ENCODE results near the gene MAGEL2.
A peak's percentile ranks its signal among the peaks of the same experiment; 100 is the strongest.

Gene MAGEL2

DNA sequence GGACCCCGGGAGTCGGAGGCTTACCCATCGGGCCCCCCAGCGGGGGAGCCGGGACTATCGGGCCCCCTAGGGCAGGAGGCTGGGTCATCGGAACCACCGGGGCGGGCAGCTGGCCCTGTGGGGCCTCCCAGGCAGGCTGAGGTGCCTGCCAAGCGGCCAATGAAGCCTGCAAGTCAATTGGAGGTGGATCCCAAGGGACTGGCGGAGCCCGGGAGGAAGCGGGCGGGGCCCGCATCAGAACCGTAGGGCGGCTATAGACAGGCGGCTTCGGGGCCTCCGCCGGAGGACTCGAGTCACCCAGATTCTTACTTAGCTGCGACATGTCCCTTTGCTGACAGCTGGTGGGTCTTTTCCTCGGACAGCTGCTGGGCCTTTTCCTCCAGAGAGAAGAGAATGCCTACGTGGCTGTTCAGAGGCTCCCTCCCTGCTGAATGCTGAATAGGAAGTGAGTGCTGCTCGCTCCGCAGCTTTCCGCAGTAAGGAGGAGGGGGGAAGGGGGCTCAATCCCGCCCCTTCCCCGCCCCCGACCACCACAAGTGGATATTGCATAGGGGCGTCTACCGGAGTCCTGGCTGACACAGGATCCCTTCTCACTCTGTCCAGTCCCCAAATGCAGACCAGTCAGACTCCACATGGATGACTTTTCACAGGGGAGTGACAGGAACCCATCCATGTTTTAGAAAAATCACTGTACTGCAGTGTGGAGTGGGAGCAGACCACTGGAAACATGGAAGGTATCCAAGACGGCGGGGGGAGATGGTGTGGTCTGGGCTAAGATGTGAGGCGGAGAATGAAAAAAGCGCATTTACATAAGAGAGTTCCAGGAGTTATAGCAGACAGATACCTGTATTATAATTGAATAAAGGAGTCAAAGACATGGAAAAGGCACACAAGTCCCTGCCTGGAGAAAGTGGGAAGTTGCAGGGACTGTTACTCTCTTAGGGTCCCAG is at the start of gene MAGEL2:
TSS of gene MAGEL2 (minus strand) at position 447 of the 950 bp plus-strand sequence. CDS start at position 322, 125 bp downstream.
- Histone ChIP-seq H3K4me3 (ENCODE audit: low read length) (peak within 1 kb of the TSS; percentile 83), H3K36me3 (ENCODE audit: control insufficient read depth, low read depth, low read length) (no peaks in the 10 kb centered on the region), H3K9me3 (ENCODE audit: control insufficient read depth, low read depth, low read length) (peaks cover 11% of the 10 kb centered on the region), H3K4me1 (ENCODE audit: control insufficient read depth, low read depth, low read length) (no peaks in the 10 kb centered on the region), H3K27ac (ENCODE audit: low read length) (no peak within 1 kb of the TSS), H3K9ac (ENCODE audit: low read length) (peak within 1 kb of the TSS; percentile 52), H3K27me3 (ENCODE audit: control insufficient read depth, insufficient read depth, low read length) (no peaks in the 10 kb centered on the region)

- no peaks in the 10 kb centered on the region for H3K27me3 ChIP-seq (ENCODE audit: control insufficient read depth, insufficient read depth, low read length)
- H3K9ac ChIP-seq (ENCODE audit: low read length) = no peak overlapping the region
- no peaks in the 10 kb centered on the region for H3K4me1 ChIP-seq (ENCODE audit: control insufficient read depth, low read depth, low read length)
- H3K4me3 ChIP-seq (ENCODE audit: low read length) = no peak overlapping the region
- no peak overlapping the region for H3K27ac ChIP-seq (ENCODE audit: low read length)
- no peaks in the 10 kb centered on the region for H3K36me3 ChIP-seq (ENCODE audit: control insufficient read depth, low read depth, low read length)
- peaks cover 14% of the 10 kb centered on the region for H3K9me3 ChIP-seq (ENCODE audit: control insufficient read depth, low read depth, low read length)
These were observed 47.6 kb upstream of the MAGEL2 start for GRCh38 chr15:23695282-23695681.

DNA sequence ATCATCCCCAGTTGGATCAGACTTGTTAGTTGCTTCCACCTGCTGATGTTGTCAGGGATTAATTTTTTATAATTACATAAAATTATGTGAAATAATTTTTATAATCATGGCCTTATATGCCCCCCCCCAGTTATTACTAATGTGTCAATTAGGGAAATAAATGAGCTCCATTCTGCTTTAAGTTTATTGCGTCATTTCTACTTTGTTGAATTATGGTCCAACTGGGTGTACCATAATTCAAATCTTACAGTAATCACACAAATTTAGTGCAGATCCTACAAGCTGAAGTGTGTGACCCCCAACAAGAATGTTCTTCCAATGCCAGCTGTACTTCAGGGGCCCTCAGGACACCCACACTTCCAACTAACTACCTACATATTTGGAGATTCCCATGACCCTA is 46.9 kb upstream of the MAGEL2 start:
- no peak overlapping the region for H3K9ac ChIP-seq (ENCODE audit: low read length)
- H3K27ac ChIP-seq (ENCODE audit: low read length) = no peak overlapping the region
- no peaks in the 10 kb centered on the region for H3K36me3 ChIP-seq (ENCODE audit: control insufficient read depth, low read depth, low read length)
- H3K27me3 ChIP-seq (ENCODE audit: control insufficient read depth, insufficient read depth, low read length) = no peaks in the 10 kb centered on the region
- no peak overlapping the region for H3K4me3 ChIP-seq (ENCODE audit: low read length)
- peaks cover 18% of the 10 kb centered on the region for H3K9me3 ChIP-seq (ENCODE audit: control insufficient read depth, low read depth, low read length)
- H3K4me1 ChIP-seq (ENCODE audit: control insufficient read depth, low read depth, low read length) = no peaks in the 10 kb centered on the region

GRCh38 chr15:23690450-23690852 is 42.8 kb upstream of the MAGEL2 start:
- no peaks in the 10 kb centered on the region for H3K27me3 ChIP-seq (ENCODE audit: control insufficient read depth, insufficient read depth, low read length)
- peaks cover 22% of the 10 kb centered on the region for H3K9me3 ChIP-seq (ENCODE audit: control insufficient read depth, low read depth, low read length)
- H3K9ac ChIP-seq (ENCODE audit: low read length) = no peak overlapping the region
- no peak overlapping the region for H3K27ac ChIP-seq (ENCODE audit: low read length)
- peaks cover 6% of the 10 kb centered on the region for H3K4me1 ChIP-seq (ENCODE audit: control insufficient read depth, low read depth, low read length)
- no peak overlapping the region for H3K4me3 ChIP-seq (ENCODE audit: low read length)
- no peaks in the 10 kb centered on the region for H3K36me3 ChIP-seq (ENCODE audit: control insufficient read depth, low read depth, low read length)

- Histone ChIP-seq H3K9ac (ENCODE audit: low read length) (no peak overlapping the region), H3K27ac (ENCODE audit: low read length) (no peak overlapping the region), H3K36me3 (ENCODE audit: control insufficient read depth, low read depth, low read length) (no peaks in the 10 kb centered on the region), H3K9me3 (ENCODE audit: control insufficient read depth, low read depth, low read length) (peaks cover 20% of the 10 kb centered on the region), H3K27me3 (ENCODE audit: control insufficient read depth, insufficient read depth, low read length) (no peaks in the 10 kb centered on the region), H3K4me1 (ENCODE audit: control insufficient read depth, low read depth, low read length) (peaks cover 7% of the 10 kb centered on the region), H3K4me3 (ENCODE audit: low read length) (no peak overlapping the region)
These were observed 42.3 kb upstream of the MAGEL2 start for GRCh38 chr15:23690015-23690414.

DNA sequence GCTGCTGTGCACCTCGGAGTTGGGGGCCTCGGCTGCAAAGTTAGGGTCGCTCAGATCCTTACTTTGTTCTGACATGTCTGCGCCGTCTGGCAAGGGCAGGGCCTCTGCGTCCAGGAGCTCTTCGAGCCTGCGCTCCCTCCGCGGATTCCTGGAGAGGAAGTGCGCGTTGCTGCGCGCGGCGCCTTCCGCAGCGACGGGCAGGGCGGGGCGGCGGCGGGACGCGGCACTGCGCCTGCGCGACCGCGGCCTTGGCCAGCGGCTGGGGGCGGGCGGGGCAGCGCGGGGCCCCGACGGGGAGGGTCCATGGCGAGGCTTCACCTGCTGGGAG is 39.4 kb upstream of the MAGEL2 start, which contains the start of gene NDN:
TSS of gene NDN (minus strand) at position 163 of the 328 bp plus-strand sequence. CDS start at position 75, 88 bp downstream.
- H3K4me3 ChIP-seq (ENCODE audit: low read length) = peak within 1 kb of the TSS; percentile 69
- H3K4me1 ChIP-seq (ENCODE audit: control insufficient read depth, low read depth, low read length) = peaks cover 7% of the 10 kb centered on the region
- no peaks in the 10 kb centered on the region for H3K27me3 ChIP-seq (ENCODE audit: control insufficient read depth, insufficient read depth, low read length)
- no peak within 1 kb of the TSS for H3K27ac ChIP-seq (ENCODE audit: low read length)
- H3K9me3 ChIP-seq (ENCODE audit: control insufficient read depth, low read depth, low read length) = peaks cover 16% of the 10 kb centered on the region
- no peaks in the 10 kb centered on the region for H3K36me3 ChIP-seq (ENCODE audit: control insufficient read depth, low read depth, low read length)
- H3K9ac ChIP-seq (ENCODE audit: low read length) = no peak within 1 kb of the TSS

GRCh38 chr15:23686466-23687142 is 38.9 kb upstream of the MAGEL2 start:
- Histone ChIP-seq H3K27me3 (ENCODE audit: control insufficient read depth, insufficient read depth, low read length) (no peaks in the 10 kb centered on the region), H3K4me1 (ENCODE audit: control insufficient read depth, low read depth, low read length) (peaks cover 7% of the 10 kb centered on the region), H3K9ac (ENCODE audit: low read length) (no peak overlapping the region), H3K27ac (ENCODE audit: low read length) (no peak overlapping the region), H3K9me3 (ENCODE audit: control insufficient read depth, low read depth, low read length) (peaks cover 16% of the 10 kb centered on the region), H3K4me3 (ENCODE audit: low read length) (peak overlapping the region; percentile 69), H3K36me3 (ENCODE audit: control insufficient read depth, low read depth, low read length) (no peaks in the 10 kb centered on the region)

GRCh38 chr15:23671481-23671880 is 23.8 kb upstream of the MAGEL2 start:
- Histone ChIP-seq H3K9ac (ENCODE audit: low read length) (no peak overlapping the region), H3K27ac (ENCODE audit: low read length) (no peak overlapping the region), H3K36me3 (ENCODE audit: control insufficient read depth, low read depth, low read length) (no peaks in the 10 kb centered on the region), H3K27me3 (ENCODE audit: control insufficient read depth, insufficient read depth, low read length) (no peaks in the 10 kb centered on the region), H3K9me3 (ENCODE audit: control insufficient read depth, low read depth, low read length) (peaks cover 28% of the 10 kb centered on the region), H3K4me3 (ENCODE audit: low read length) (no peak overlapping the region), H3K4me1 (ENCODE audit: control insufficient read depth, low read depth, low read length) (no peaks in the 10 kb centered on the region)

- H3K9me3 ChIP-seq (ENCODE audit: control insufficient read depth, low read depth, low read length) = peaks cover 28% of the 10 kb centered on the region
- no peaks in the 10 kb centered on the region for H3K4me1 ChIP-seq (ENCODE audit: control insufficient read depth, low read depth, low read length)
- no peak overlapping the region for H3K9ac ChIP-seq (ENCODE audit: low read length)
- no peaks in the 10 kb centered on the region for H3K36me3 ChIP-seq (ENCODE audit: control insufficient read depth, low read depth, low read length)
- H3K27me3 ChIP-seq (ENCODE audit: control insufficient read depth, insufficient read depth, low read length) = no peaks in the 10 kb centered on the region
- no peak overlapping the region for H3K4me3 ChIP-seq (ENCODE audit: low read length)
- no peak overlapping the region for H3K27ac ChIP-seq (ENCODE audit: low read length)
These were observed 23.3 kb upstream of the MAGEL2 start for GRCh38 chr15:23670970-23671369.

GRCh38 chr15:23663232-23663631 is 15.6 kb upstream of the MAGEL2 start:
- Histone ChIP-seq H3K27ac (ENCODE audit: low read length) (no peak overlapping the region), H3K9me3 (ENCODE audit: control insufficient read depth, low read depth, low read length) (peaks cover 22% of the 10 kb centered on the region), H3K9ac (ENCODE audit: low read length) (no peak overlapping the region), H3K36me3 (ENCODE audit: control insufficient read depth, low read depth, low read length) (no peaks in the 10 kb centered on the region), H3K4me3 (ENCODE audit: low read length) (no peak overlapping the region), H3K27me3 (ENCODE audit: control insufficient read depth, insufficient read depth, low read length) (no peaks in the 10 kb centered on the region), H3K4me1 (ENCODE audit: control insufficient read depth, low read depth, low read length) (no peaks in the 10 kb centered on the region)

DNA sequence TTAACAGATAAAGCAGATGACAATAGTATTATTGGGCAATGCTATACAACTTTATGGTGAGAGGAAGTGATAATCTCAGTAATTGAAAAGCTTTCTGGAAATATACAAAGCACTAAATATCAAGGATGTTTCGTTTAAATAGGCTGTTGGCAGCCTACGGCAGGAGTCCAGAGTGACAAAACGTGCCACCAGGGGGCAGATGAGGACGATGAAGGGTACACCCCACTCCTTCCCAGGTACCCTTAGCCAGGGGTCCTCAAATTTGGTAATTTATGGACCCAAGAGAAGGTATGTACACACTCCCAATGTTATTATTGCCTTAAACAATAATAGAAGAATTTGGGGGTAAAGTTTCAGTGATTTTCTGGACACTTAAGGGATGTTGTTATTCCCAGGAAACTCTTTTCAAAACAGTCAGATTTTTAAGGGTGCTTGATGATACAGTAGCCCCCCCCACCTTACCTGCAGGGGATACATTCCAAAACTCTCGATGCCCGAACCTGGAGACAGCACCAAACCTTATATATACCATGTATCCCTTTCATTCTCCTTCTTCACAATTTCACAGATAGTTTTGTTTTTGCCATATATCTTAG is 1.4 kb upstream of the MAGEL2 start:
- H3K27ac ChIP-seq (ENCODE audit: low read length) = no peak overlapping the region
- no peak overlapping the region for H3K4me3 ChIP-seq (ENCODE audit: low read length)
- H3K27me3 ChIP-seq (ENCODE audit: control insufficient read depth, insufficient read depth, low read length) = no peaks in the 10 kb centered on the region
- peaks cover 13% of the 10 kb centered on the region for H3K9me3 ChIP-seq (ENCODE audit: control insufficient read depth, low read depth, low read length)
- no peaks in the 10 kb centered on the region for H3K4me1 ChIP-seq (ENCODE audit: control insufficient read depth, low read depth, low read length)
- no peaks in the 10 kb centered on the region for H3K36me3 ChIP-seq (ENCODE audit: control insufficient read depth, low read depth, low read length)
- no peak overlapping the region for H3K9ac ChIP-seq (ENCODE audit: low read length)

Measured in iPS-18a (cell line).